Measurements from ENCODE around the gene ACSF3.

Gene ACSF3

DNA sequence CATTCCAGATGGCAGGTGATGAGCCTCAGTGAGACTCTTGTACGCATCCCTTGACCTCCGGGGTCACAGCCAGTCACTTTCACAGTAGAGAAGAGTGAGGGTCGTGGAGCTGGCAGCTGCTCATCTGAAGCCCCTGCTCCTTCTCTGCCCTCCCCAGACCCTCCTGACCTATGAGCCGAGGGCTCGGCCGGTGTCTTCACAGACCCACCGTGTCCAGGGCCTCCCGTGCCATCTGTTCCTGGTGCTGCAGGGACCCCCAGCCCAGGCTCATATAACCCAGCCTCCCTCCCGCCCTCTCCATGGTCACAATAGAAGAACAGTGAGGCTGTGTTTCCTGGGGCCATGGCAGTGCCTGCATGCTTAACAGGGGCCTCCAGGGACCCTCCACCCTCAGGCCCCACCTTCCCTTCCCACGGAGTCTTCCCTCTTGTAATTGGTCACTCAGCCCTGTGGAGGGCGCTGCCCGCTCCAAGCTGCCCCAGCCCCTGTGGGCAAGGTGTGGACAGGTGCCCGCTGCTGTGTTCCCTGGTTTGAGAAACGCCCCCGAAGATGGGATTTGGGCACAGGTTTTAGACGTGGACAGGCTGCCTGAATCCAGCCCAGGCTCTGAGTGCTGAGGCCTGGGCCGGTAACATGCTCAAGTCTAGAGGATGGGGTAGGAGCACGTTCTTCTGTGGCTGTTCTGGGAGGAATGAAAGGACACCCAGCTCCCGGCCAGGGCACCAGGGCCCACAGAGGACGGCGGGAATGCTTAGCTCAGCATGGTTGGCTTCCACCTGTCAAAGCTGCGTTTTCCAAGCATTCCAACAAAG, 38.7 kb downstream of the ACSF3 start:
- no peak for DNase-seq

DNA sequence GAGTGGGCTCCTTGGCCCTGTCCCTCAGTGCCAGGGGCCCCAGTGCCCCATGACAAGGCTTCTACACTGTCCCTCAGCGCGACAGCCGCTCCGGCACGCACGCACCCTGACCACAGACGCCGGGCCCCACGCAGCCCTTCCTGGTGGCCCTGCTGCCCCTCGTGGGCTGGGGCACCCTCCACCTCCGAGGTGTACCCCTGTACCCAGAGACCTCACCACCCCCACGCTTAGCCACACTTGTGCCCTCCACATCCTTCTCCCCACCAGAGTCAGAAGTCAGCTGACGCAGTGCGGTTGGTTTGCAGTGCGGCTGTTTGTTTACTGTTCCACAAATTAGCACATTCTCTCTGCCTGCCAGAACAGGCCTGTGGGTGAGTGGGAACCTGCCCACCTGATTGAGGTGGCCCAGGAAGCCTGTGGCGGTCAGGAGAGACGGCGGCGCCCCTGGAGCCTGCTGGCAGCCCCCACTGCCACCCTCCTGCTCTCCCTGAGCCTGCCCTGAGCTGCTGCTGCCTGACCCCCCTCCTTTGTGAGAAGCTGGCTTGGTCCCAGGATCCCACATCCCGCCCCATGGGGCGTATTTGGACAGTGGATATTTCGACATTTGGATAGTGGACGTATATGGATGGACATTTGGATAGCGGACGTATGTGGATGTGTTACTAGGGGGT, 39.9 kb downstream of the ACSF3 start:
- DNase-seq = no peak

DNA sequence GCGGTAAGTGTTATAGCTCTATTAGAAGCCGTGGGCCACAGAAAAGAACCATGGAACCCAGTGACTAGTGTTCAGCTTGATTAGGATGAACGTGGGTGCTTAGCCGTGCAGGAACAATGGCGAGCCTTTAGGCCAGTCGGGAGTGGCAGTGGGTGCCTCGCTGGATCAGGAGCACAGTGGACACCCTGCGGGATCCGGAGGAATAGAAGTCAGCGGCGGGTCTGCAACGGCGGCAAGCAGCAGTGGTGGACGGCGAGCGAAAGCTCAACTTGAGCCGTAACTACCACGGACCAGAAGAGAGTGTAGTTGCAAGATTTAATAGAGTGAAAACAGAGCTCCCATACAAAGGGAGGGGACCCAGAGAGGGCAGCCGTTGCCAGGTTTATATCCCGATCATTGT, 40.6 kb downstream of the ACSF3 start:
- no peak for DNase-seq

DNA sequence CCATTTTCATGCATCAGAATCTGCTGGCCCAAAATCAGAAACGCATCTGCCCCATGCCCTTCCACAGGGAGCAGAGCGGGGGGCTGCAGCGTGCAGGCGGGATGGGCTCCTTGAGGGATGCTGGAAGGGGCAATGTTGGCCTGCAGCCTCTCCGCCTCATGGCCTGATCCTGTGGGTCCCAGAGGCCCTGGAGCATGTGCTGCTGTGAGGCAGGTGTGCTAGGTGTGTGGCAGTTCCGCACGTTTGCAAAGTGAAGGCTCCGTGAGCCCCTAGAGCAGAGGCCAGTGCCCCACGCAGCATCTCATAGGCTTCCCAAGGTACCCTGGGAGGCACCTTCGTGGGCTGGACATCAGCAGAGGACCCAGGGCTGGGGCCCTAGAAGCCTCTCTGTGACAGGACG, 41.5 kb downstream of the ACSF3 start:
- no peak for DNase-seq

DNA sequence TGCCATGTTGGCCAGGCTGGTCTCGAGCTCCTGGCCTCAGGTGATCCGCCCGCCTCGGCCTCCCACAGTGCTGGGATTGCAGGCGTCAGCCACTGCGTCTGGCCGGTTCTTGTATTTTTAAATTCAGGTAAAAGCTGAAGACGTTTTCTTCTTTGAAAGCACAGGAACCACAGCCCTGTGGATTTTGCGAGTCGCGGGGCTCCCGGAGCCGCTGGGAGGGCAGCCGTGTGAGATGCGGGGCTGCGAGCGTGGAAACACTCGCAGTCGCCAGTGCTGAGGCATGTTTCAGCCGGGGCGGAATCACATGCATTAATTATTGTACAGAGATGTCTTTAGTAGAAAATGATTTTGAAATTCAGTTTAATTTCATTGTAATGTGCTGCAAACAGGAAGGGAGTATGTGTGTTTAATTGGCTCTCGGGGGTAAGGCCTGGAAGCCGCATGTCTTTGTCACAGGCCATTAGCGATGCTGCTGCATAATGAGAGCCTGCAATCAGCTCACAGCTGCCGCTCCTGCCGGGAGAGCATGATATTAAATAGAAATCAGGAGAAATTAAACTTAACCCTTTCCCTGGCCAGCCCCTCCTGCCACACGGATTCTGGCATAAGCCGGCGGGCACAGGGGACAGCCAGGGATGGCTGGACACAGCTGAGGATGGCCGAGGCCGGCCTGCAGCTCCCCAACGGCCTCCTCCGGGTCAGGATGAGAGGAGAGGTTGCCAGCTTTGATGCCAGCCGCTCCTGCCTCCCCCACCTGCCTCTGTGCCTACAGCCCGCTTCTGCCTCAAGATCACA, 42.5 kb downstream of the ACSF3 start:
- DNase-seq = no peak

DNA sequence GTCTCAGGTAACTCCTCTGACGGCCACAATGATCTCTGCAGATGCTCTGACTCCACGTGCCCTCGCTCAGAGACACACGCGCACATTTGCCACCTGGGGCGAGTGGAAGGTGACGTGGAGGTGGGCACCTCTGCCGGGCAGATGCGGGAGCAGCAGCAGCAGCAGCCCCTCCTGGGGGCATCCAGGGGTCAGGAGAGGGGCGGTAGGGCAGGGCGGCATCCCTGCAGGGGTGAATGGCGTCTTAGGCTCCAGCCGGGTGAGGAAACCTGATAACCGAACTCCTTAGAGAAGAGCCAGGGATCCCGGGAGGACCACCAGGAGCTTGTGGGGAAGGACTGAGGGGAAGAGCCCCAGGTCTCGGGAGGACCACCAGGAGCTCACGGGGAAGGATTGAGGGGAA, 43.3 kb downstream of the ACSF3 start:
- no peak for DNase-seq

DNA sequence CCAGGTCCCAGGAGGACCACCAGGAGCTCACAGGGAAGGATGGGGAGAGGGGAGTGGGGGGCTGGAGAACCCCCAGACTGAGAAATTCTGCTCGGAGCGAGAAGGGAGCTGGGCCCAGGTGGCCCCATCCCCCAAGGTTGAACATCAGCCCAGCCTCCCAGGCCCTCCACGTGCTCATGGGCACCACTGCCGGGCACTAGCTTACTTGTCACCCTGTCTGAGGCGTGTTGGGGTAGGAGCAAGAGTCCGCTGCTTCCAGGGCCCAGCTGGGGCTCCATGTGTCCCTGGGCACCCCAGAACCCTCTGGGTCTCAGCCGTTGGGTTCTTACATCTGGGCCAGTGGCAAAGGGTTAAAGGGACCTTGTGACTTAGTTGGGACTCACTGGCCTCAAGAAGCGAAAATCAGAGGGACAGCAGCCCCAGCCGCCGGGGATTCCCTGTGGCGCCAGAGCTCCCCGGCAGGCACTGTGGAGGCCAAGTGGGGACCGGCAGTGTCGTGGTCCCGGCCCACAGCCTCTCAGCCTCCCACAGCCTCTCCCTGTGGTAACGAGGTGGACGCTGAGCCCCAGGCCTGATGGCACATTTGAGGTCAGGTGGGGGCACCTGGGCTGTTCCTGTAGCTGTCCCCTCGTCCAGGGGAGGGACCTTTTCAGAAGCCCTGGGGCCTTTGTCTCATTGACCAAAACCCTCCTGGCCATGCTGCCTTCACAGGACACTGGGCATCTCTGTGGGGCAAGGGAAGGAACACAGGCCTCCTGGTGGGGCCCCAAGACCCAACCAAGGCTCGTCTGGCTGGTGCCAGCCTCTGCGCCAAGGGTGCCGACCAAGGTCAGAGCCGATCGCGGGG, 44.2 kb downstream of the ACSF3 start:
- no peak for DNase-seq

DNA sequence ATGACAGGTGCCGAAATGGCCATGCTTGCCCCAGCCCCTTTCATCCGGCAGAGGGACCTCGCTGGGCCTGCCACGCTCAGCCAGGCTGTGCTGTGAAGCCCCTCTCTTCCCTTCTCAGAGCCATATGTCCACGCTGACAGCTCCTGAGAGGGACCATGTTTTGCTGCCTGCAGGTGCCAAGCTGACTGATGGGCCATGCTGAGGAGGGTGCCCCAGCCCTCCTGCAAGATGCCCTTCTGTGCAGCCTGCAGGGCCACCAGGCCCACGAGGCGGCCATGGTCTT, 44.8 kb downstream of the ACSF3 start:
- DNase-seq = no peak

DNA sequence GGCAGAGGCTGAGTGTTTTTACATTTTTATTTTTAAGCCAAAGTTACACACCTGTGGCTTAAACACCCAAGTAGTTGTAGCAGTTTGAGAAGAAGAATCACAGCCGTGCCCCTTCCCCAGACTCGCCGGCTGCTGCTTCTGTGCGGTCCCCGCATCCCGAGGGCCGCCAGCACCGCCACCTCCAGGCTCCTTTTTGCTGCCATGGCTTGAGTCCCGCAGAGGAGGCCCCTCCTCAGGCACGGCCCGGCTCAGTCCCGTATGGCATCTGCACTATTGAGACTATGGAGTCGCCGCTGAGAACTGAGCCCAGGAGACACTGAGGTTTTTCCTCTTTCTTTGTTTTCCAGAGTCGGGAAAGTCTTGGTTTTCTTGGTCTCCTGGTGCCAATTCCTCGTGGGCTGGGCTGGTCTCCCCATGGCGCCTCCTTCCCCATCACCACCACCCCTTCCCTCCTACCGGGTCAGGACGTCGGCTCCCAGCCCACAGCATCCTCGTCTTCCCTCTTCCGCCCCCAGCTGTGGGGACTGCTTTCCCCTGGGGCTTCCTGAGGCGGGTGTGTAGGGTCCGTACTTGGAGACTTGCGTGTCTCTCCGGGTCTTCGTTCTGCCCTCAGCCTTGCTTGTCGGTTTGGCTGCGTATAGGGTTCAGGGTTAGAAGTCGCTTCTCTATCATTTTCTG, 45.3 kb downstream of the ACSF3 start:
- no peak for DNase-seq

DNA sequence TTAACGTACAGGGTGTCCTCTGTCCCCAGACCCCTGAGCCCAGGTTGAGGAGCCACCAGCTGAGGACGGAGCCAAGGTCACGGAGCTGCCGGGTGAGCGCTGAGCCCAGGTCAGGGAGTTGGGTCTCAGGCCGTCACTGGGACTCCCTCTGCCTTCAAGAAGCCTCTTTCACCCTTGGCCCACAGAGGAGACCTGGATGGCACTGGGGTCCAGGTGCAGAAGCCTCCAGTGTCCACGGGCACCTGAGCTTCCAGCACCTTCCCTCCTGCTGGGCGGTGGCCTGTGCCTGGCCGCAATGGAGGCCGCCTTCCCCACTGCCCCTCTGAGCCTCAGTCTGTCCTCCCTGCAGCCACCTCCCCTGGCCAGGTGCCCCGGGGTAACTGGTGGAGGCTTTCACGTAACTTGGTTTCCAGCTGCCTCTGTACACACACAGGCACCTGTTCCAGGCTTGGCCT, 46.3 kb downstream of the ACSF3 start:
- DNase-seq = no peak

DNA sequence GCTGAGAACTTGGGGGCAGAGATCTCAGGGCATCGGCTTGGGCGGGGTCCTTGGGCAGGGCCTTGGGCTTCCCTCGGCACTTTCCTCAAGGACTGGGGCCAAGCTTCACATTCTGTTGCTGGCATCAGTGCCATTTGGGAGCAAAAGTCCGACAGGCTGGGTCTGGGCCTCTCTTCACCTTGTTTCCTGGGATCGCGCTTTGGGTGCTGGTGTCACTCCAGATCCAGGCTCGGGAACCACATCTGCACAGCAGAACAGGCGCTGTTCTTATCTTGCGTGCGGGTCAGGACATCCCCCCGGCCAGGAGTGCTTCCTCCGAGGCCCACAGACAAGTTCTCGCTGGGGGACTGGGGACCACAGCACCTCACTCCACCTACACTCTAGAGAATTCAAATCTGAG, 46.7 kb downstream of the ACSF3 start:
- DNase-seq = no peak

DNA sequence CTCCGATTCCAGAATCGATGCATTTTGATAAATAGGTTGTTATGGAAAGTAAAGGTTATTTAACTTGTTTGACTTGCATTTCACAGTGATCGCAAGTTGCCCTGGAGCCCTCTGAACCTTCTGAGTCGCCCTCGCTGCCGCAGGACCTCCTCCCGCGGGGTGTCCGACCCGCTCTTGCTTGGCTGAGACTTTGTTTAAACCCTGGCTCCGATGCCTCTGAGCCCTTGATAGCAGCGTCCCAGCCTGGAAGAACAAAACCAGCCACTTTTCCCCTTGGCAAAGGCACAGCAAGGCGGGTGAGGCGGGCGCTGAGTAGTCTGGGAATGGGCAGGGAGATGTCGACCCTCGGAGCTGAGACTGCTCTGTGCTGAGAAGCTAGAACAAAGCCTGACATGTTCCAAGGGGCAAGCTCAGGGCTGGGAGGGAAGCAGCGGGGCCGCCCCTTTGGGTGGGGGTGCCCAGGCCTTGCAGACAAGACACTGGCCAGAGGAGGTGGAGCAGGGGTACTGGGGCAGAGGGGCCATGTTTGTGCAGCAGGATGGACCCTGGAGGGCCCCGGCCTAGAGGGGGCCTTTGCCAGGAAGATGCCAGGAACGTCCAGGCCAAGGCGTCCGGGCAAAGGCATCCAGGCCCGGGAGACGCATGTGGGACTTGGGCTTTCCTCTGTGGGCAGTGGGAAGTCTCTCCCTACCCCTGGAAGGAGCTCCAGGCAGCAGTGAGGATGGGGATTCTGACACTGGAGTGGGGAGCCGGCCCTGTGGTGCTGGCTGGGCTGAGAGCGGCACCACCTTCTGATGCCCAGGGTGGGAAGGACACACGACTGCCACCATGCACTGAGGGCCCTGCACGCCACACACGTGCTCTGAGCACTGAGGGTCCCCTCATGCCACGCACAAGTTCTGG, 47.6 kb downstream of the ACSF3 start:
- DNase-seq = no peak

DNA sequence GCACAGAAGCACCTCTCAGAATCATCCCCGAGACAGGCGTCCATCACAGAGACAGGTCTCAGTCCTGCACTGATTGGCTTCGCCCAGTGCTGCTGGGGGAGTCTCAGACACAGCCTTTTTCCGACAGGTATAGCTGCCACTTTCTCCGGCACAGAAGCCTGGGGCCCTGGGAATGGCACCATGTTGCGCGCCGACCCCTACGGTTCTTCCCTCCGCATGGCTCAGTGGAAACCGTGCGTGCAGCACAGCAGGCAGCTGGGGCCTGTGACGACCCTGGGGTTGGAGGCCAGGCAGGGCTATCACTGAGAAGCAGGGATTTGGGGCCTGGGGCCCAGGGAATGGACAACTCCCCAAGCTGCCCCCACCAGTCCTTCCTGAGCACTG, 48.2 kb downstream of the ACSF3 start:
- DNase-seq = no peak

DNA sequence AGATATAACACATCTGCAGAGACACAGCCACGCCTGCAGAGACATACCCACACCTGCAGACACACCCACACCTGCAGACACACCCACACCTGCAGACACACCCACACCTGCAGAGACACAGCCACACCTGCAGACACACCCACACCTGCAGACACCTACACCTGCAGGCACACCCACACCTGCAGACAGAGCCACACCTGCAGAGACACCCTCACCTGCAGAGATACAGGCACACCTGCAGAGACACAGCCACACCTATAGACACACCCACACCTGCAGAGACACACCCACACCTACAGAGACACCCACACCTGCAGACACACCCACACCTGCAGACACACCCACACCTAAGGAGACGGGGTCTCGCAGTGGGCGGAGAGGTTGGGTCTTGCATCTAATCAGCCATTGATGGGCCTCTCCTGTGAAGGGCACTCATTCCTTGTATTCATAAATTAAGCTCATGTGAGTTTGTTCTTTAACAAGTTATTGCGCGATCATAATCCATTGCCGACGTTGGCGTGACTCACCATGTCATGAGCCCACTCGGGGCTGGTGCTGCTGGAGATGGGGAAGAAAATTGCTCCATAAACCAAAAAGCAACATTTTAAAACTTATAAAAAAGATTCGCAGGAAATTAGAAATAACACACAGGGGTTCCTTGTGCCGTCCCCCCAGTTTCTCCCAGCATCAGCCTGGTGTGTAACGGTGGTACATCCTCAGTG, 49.0 kb downstream of the ACSF3 start:
- DNase-seq = no peak

DNA sequence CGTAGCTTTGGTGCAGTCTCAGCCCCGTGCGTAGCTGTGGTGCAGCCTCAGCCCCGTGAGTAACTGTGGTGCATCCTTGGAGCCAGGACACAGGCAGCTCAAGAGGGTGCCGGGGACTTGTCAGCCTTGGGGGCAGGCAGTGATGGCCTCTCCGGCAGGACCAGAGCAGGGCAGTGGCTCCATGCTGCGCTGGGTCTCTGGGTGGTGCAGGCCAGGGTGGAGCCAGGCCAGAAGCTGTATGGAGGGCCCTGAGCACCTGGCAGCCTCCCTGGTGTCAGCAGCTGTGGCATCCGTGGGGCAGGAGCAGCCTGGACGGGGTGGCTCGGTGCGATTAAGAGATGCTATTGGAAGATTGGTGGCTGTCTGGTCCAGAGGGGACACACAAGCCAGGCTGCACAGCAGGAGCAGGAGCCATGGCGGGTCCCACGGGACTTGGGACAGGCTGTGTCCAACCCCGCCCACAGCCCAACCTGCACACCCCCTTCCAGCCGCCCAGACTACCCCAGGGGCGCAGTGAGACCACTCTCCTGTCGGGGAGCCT, 49.6 kb downstream of the ACSF3 start:
- no peak for DNase-seq

DNA sequence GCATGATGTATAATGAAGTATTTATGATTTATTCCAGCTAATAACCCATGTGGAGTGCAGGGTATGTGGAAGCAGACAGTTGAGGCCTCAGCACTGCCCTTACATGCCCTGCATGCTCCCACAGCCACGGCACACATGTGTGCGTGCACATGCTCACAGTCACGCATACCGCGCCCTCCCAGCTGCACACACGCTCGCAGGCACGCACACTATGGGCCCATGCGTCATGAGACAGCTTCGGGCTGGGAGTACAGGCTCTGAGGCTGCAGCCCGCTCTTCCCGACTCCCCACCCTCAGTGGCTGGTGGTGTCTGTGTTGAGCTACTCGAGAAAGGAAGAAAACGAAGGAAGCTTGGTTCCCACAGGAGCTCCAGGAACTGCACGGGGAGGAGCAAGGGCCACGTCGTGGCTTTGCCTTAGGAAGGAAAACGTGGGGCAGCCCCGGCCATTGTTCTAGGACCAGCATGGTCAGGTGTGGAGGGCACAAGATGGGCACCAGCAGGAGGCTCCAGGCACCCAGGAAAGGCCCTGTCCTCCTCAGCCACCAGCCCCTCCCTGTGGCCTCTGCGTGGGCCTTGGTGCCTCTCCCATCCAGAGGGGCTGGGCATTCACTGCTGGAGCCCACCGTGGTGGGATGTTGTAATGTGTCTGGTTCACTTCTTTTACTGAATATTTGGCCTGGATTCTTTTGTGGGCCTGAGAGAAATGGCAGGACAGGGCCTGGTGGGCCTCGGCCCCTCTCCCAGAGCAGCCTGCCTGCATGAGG, 50.4 kb downstream of the ACSF3 start:
- DNase-seq = no peak

DNA sequence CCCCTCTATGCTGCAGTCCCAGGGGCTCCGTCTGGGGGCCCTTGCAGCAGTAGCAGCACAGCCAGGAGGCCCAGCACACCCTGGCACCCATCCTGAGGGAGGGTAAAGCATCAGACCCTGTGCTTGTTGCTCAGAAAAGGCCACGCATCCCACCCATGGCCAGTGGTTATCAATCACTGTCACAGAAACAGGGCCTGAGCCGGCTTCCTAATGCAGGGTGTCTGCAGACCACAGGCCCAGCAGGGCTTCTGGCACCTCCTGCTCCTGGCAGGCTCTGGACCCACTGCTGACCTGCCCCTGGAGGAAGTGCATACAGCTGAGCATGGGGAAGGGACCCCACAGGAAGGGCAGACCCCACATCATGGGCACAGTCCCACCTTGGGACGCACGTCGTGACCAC, 51.0 kb downstream of the ACSF3 start:
- DNase-seq = no peak

DNA sequence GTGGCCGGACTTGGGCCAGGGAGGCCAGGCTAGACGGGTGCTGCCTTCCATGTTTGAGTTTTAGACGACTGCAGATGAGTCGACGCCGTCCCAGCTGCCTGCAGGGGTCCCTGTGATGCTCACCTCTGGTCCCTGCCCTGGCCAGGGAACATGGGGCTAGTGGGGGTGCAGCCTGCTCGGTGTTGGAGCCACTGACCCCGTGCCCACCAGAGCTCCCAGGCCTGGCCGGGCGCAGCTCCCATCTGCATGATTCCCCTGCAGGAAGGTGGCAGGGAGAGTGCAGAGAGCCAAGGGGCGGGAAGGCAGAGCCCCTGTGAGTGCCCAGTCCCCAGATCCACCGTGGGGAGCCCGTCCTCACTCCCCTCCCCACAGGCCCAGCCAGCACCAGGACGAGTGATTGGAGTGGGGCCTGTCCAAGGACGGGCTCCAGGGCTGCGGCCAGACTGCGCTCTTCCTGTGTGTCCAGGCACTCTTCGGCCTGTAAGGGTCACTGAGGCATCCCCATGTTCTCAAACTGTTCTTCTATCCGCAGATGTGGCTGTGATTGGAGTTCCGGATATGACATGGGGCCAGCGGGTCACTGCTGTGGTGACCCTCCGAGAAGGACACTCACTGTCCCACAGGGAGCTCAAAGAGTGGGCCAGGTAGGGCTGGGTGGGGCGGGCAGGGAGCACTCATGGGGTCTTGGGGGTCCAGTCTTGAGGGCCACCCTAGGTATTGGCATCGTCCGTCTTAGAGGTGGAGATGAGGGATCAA, 51.9 kb downstream of the ACSF3 start:
- DNase-seq = no peak

All from SW 1271 (cell line).